ENCODE results near the gene SYTL3.

DNA sequence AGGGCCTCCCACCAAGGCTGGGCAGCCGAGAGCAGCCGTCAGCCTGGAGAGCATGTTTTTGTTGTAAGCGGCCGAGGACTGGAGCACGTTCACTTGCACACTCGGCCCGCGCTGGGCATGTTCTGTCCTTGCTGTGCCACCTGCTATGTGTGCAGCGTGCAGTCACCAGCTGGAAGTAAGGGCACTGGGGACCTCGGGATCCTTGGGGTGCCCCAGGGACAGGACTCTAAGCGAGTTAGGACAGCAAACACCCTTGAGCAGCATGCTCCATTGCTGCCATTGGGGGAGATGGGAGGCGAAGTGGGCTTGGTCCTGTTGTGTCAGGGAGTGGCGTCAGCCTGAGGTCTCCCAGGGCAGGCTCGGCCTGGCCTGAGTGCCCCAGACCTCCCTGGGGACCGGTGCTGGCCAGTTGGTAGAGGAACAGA is 24.0 kb upstream of the SYTL3 start:
- TF ChIP-seq POLR2A (IDR thresholded peaks at IDR 0.05; ENCODE audit: low read length), result no peak
- no peak for TF ChIP-seq GATA1 (IDR thresholded peaks at IDR 0.05; ENCODE audit: low read depth, low read length)
